ENCODE measurements around the gene CCL22.

CCL22 gene

GRCh38 chr16:57409870-57410587 lies 51.4 kb downstream of the CCL22 start:
- no peak for DNase-seq
- in situ Hi-C loops (cut with HindIII; ENCODE audit: low pct_ligation_motif_present, low pct_unique_long_range_greater_than_20kb, low sequenced_read_pairs) = no loop called here

GRCh38 chr16:57411362-57411976 lies 52.9 kb downstream of the CCL22 start:
- in situ Hi-C loops (cut with HindIII; ENCODE audit: low pct_ligation_motif_present, low pct_unique_long_range_greater_than_20kb, low sequenced_read_pairs) = no loop called here
- no peak for DNase-seq

GRCh38 chr16:57412584-57412983 lies 54.0 kb downstream of the CCL22 start:
- in situ Hi-C loops (cut with HindIII; ENCODE audit: low pct_ligation_motif_present, low pct_unique_long_range_greater_than_20kb, low sequenced_read_pairs) = no loop called here
- no peak for DNase-seq

- in situ Hi-C loops (cut with HindIII; ENCODE audit: low pct_ligation_motif_present, low pct_unique_long_range_greater_than_20kb, low sequenced_read_pairs) = no loop called here
- DNase-seq = no peak
These were observed 54.7 kb downstream of the CCL22 start for GRCh38 chr16:57413301-57413730.

GRCh38 chr16:57413733-57414132 lies 55.1 kb downstream of the CCL22 start:
- in situ Hi-C loops (cut with HindIII; ENCODE audit: low pct_ligation_motif_present, low pct_unique_long_range_greater_than_20kb, low sequenced_read_pairs) = no loop called here
- DNase-seq = no peak

Measured in ACHN (cell line).